CD4-positive, CD25-positive, alpha-beta regulatory T cell (primary cell): ENCODE data around the gene TF. TPM values are rescaled to one million over a fixed set of nuclear protein-coding genes. Genes with fewer than 3 reads are reported as not detected.

Source experiments
- ATAC-seq, 2 donors: fragments of 150-1000 bp; cut with Tn5 transposase; one replicate each; pipeline ENCODE4 v1.10.0; 2021; ENCODE audit warnings: low read depth in 2 of 2, moderate number of reproducible peaks in 2 of 2, moderate library complexity in 1 of 2
- DNase-seq, 3 donors: peaks; one replicate each; pipeline versions ENCODE4 v3.0.0 to v3.0.0-alpha.2; 2012 to 2022; ENCODE audit warnings: mixed read lengths in 1 of 3
- H3K27ac ChIP-seq: one replicate; pipeline ENCODE4 v1.7.0; 2013; ENCODE audit warnings: mild to moderate bottlenecking, low read length; ENCODE audit not compliant: insufficient read depth, poor library complexity, severe bottlenecking
- H3K27me3 ChIP-seq: one replicate; pipeline ENCODE4 v1.7.0; 2013; ENCODE audit warnings: low read length; ENCODE audit not compliant: control insufficient read depth, insufficient read depth
- H3K36me3 ChIP-seq: one replicate; pipeline ENCODE4 v1.7.0; 2013; ENCODE audit warnings: mild to moderate bottlenecking, low read length, moderate library complexity; ENCODE audit not compliant: control insufficient read depth, insufficient read depth
- H3K4me1 ChIP-seq: 2 replicates; pipeline ENCODE4 v1.7.0; 2013; ENCODE audit warnings: mild to moderate bottlenecking, low read length; ENCODE audit not compliant: insufficient read depth, control insufficient read depth, poor library complexity, severe bottlenecking
- H3K4me3 ChIP-seq: one replicate; pipeline ENCODE4 v1.7.0; 2013; ENCODE audit warnings: low read depth, mild to moderate bottlenecking, low read length, moderate library complexity
- H3K9me3 ChIP-seq, 2 experiments: 1 replicate in 1 of 2; 2 replicates in 1 of 2; pipeline ENCODE4 v1.7.0; 2013; ENCODE audit warnings: low read length in 2 of 2, mild to moderate bottlenecking in 1 of 2, moderate library complexity in 1 of 2; ENCODE audit not compliant: control insufficient read depth in 2 of 2
- H3K27ac Mint-ChIP-seq, 3 donors: one replicate each; pipeline ENCODE4 v1.8.0; 2020 to 2022; ENCODE audit warnings: mild to moderate bottlenecking in 3 of 3, mixed read lengths in 3 of 3, moderate library complexity in 2 of 3
- H3K27me3 Mint-ChIP-seq: one replicate; pipeline ENCODE4 v1.8.0; 2022; ENCODE audit warnings: mild to moderate bottlenecking, mixed read lengths
- H3K36me3 Mint-ChIP-seq: one replicate; pipeline ENCODE4 v1.8.0; 2020; ENCODE audit warnings: mixed read lengths
- H3K4me1 Mint-ChIP-seq, 4 donors: one replicate each; pipeline ENCODE4 v1.8.0; 2020 to 2022; ENCODE audit warnings: mixed read lengths in 4 of 4, mild to moderate bottlenecking in 1 of 4
- H3K4me3 Mint-ChIP-seq, 4 donors: one replicate each; pipeline ENCODE4 v1.8.0; 2020 to 2022; ENCODE audit warnings: mild to moderate bottlenecking in 4 of 4, mixed read lengths in 4 of 4, moderate library complexity in 3 of 4
- H3K9me3 Mint-ChIP-seq, 7 donors: one replicate each; pipeline ENCODE4 v1.8.0; 2020 to 2022; ENCODE audit warnings: mixed read lengths in 7 of 7, mild to moderate bottlenecking in 3 of 7, moderate library complexity in 2 of 7
- polyA plus RNA-seq, 4 donors: library from polyadenylated mRNA; unstranded; fragments of 300-500 nt; fragmentation: Illumina TruSeq; gene quantifications; one replicate each; pipeline ENCODE4 v1.2.3, GENCODE V29; 2021
- total RNA-seq: library from RNA; stranded (reverse); gene quantifications from one replicate; pipeline ENCODE4 v1.2.3, GENCODE V29; 2022

The TF gene
- total and polyA plus RNA-seq, 5 donors from 2014 or later: 0.52 TPM; not detected in 4

GRCh38 chr3:133747907-133748639, 1.9 kb downstream of the TF start:
- Mint-ChIP-seq H3K4me1 (peaks cover 0 to 5% (median 0%) of the 10 kb centered on the region in 4 donors), H3K9me3 (peaks cover 0 to 1% (median 0%) of the 10 kb centered on the region in 7 donors), H3K36me3 (no peaks in the 10 kb centered on the region), H3K27ac (no peak overlapping the region), H3K4me3 (no peak overlapping the region), H3K27me3 (peaks cover 23% of the 10 kb centered on the region)
- Histone ChIP-seq H3K27me3 (no peaks in the 10 kb centered on the region), H3K36me3 (no peaks in the 10 kb centered on the region), H3K9me3 (no peaks in the 10 kb centered on the region), H3K4me3 (no peak overlapping the region), H3K27ac (no peak overlapping the region), H3K4me1 (no peaks in the 10 kb centered on the region)
- DNase-seq: no peak
- no peak for ATAC-seq

- no peak overlapping the region for H3K27ac ChIP-seq
- DNase-seq (no peak), ATAC-seq (no peak)
- Mint-ChIP-seq H3K27me3 (peaks cover 14% of the 10 kb centered on the region), H3K4me1 (peaks cover 0 to 5% (median 0%) of the 10 kb centered on the region in 4 donors), H3K36me3 (no peaks in the 10 kb centered on the region), H3K4me3 (no peak overlapping the region), H3K9me3 (peaks cover 0 to 1% (median 0%) of the 10 kb centered on the region in 7 donors), H3K27ac (no peak overlapping the region)
- no peaks in the 10 kb centered on the region for H3K4me1 ChIP-seq
- H3K27me3 ChIP-seq: no peaks in the 10 kb centered on the region
- no peak overlapping the region for H3K4me3 ChIP-seq
- no peaks in the 10 kb centered on the region for H3K9me3 ChIP-seq
- H3K36me3 ChIP-seq: no peaks in the 10 kb centered on the region
These were observed 3.5 kb downstream of the TF start for GRCh38 chr3:133749427-133750258.

- H3K9me3 ChIP-seq: no peaks in the 10 kb centered on the region
- Mint-ChIP-seq H3K4me1 (peaks cover 0 to 5% (median 0%) of the 10 kb centered on the region in 4 donors), H3K36me3 (no peaks in the 10 kb centered on the region), H3K9me3 (peaks cover 0 to 1% (median 0%) of the 10 kb centered on the region in 7 donors), H3K27ac (no peak overlapping the region), H3K4me3 (no peak overlapping the region), H3K27me3 (peaks cover 10% of the 10 kb centered on the region)
- no peaks in the 10 kb centered on the region for H3K4me1 ChIP-seq
- ATAC-seq (no peak), DNase-seq (no peak)
- no peaks in the 10 kb centered on the region for H3K27me3 ChIP-seq
- H3K36me3 ChIP-seq: no peaks in the 10 kb centered on the region
- H3K4me3 ChIP-seq: no peak overlapping the region
- H3K27ac ChIP-seq: no peak overlapping the region
These were observed 4.1 kb downstream of the TF start for GRCh38 chr3:133750259-133750656.

- H3K36me3 Mint-ChIP-seq: no peaks in the 10 kb centered on the region
- H3K36me3 ChIP-seq: no peaks in the 10 kb centered on the region
- no peak for ATAC-seq
These were observed 7.0 kb downstream of the TF start for GRCh38 chr3:133753107-133753778.

GRCh38 chr3:133753779-133754164, 7.6 kb downstream of the TF start:
- Histone ChIP-seq H3K9me3 (no peaks in the 10 kb centered on the region), H3K4me1 (no peaks in the 10 kb centered on the region), H3K27me3 (peaks cover 3% of the 10 kb centered on the region), H3K36me3 (no peaks in the 10 kb centered on the region), H3K27ac (no peak overlapping the region), H3K4me3 (no peak overlapping the region)
- H3K27me3 Mint-ChIP-seq: peaks cover 18% of the 10 kb centered on the region
- no peaks in the 10 kb centered on the region for H3K36me3 Mint-ChIP-seq
- no peaks in the 10 kb centered on the region for H3K4me1 Mint-ChIP-seq
- no peak overlapping the region for H3K4me3 Mint-ChIP-seq
- no peak overlapping the region for H3K27ac Mint-ChIP-seq
- no peak for ATAC-seq
- DNase-seq: no peak
- H3K9me3 Mint-ChIP-seq: no peaks in the 10 kb centered on the region

More at GRCh38 chr3:133753107-133753778, 7.0 kb downstream of the TF start:
- no peaks in the 10 kb centered on the region for H3K4me1 ChIP-seq
- H3K27ac ChIP-seq: no peak overlapping the region
- no peak overlapping the region for H3K4me3 ChIP-seq
- H3K27me3 ChIP-seq: peaks cover 3% of the 10 kb centered on the region
- DNase-seq: no peak
- Mint-ChIP-seq H3K9me3 (no peaks in the 10 kb centered on the region), H3K27ac (no peak overlapping the region), H3K4me3 (no peak overlapping the region), H3K27me3 (peaks cover 13% of the 10 kb centered on the region), H3K4me1 (no peaks in the 10 kb centered on the region)
- H3K9me3 ChIP-seq: no peaks in the 10 kb centered on the region

GRCh38 chr3:133754455-133754854, 8.3 kb downstream of the TF start:
- no peaks in the 10 kb centered on the region for H3K4me1 Mint-ChIP-seq
- peaks cover 23% of the 10 kb centered on the region for H3K27me3 Mint-ChIP-seq
- Histone ChIP-seq H3K27me3 (peaks cover 3% of the 10 kb centered on the region), H3K27ac (no peak overlapping the region), H3K4me3 (no peak overlapping the region), H3K36me3 (no peaks in the 10 kb centered on the region), H3K9me3 (no peaks in the 10 kb centered on the region), H3K4me1 (no peaks in the 10 kb centered on the region)
- H3K4me3 Mint-ChIP-seq: no peak overlapping the region
- DNase-seq (no peak), ATAC-seq (no peak)
- no peaks in the 10 kb centered on the region for H3K9me3 Mint-ChIP-seq
- H3K36me3 Mint-ChIP-seq: no peaks in the 10 kb centered on the region
- no peak overlapping the region for H3K27ac Mint-ChIP-seq

- H3K36me3 Mint-ChIP-seq: no peaks in the 10 kb centered on the region
- no peak overlapping the region for H3K4me3 Mint-ChIP-seq
- no peak overlapping the region for H3K27ac ChIP-seq
- H3K9me3 Mint-ChIP-seq: no peaks in the 10 kb centered on the region
- no peaks in the 10 kb centered on the region for H3K4me1 Mint-ChIP-seq
- H3K4me1 ChIP-seq: no peaks in the 10 kb centered on the region
- H3K27me3 ChIP-seq: peaks cover 3% of the 10 kb centered on the region
- ATAC-seq: no peak
- peaks cover 23% of the 10 kb centered on the region for H3K27me3 Mint-ChIP-seq
- H3K9me3 ChIP-seq: no peaks in the 10 kb centered on the region
- H3K27ac Mint-ChIP-seq: no peak overlapping the region
- H3K36me3 ChIP-seq: no peaks in the 10 kb centered on the region
- DNase-seq: no peak
- no peak overlapping the region for H3K4me3 ChIP-seq
These were observed 9.0 kb downstream of the TF start for GRCh38 chr3:133754973-133755828.
